ENCODE results near the gene AP3B1. TPM values are rescaled to one million over a fixed set of nuclear protein-coding genes. Genes with fewer than 3 reads are reported as not detected.
"Not testable (repeated sequence)": the region's sequence is repeated elsewhere in the genome, so short reads cannot be mapped to it uniquely, and the experiment has no call there.

The AP3B1 gene
- total RNA-seq, 1 experiment from 2014 or later: 70.5 TPM

- no peak for DNase-seq (ENCODE audit: low spot score)
Measured at GRCh38 chr5:78243091-78243490, 51.4 kb downstream of the AP3B1 start.

- DNase-seq (ENCODE audit: low spot score): no peak
Measured at GRCh38 chr5:78242001-78242400, 52.5 kb downstream of the AP3B1 start.

DNA sequence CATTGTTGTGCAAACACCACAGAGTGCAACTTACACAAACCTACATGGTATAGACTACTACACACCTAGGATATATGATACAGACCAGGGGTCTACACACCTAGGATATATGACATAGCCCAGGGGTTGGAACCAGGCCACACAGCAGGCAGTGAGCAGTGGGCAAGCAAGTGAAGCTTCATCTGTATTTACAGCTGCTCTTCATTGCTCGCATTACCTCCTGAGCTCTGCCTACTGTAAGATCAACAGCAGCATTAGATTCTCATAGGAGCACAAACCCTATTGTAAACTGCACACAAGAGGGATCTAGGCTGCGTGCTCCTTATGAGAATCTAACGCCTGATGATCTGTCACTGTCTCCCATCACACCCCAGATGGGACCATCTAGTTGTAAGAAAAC lies 56.6 kb downstream of the AP3B1 start:
- DNase-seq (ENCODE audit: low spot score): no peak

DNA sequence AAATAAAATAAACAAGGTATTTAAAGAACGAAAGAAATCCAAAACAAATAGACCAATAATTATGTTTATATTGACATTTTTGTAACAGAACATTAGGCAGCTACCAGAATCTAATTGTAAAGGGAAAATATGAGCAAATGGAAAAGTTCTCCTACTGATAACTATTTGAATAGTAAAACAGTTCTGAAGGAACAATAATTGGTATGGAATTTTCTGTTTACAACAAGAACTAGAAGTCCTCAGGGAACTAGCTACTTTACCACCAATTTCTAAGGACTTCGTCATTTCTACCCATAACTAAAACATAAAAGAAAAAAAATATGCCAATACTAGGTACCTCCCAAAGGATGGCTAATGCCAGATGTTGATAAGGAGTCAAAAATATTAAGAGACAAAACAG lies 58.5 kb downstream of the AP3B1 start:
- no peak for DNase-seq (ENCODE audit: low spot score)

GRCh38 chr5:78235289-78235688 lies 59.2 kb downstream of the AP3B1 start:
- DNase-seq (ENCODE audit: low spot score): no peak

DNA sequence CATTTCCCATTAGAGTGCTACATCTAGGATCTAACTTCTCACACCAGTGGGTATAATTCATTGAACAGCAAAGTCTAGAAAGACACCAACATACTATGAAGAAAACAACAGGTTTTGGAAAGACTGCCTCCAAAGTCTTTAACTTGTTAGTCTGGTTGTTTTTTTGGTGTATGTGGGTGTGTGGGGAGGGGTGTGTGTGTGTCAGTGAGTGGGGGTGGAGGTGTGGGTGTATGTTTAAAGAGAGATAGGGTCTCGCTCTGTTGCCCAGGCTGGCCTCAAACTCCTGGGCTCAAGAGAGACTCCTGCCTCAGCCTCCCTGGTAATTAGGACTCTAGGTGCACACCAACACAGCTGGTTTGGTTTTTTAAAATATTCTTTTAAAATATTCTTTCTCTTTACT lies 59.7 kb downstream of the AP3B1 start:
- no peak for DNase-seq (ENCODE audit: low spot score)

GRCh38 chr5:78232163-78232562 lies 62.3 kb downstream of the AP3B1 start:
- no peak for DNase-seq (ENCODE audit: low spot score)

- DNase-seq (ENCODE audit: low spot score): no peak
Measured at GRCh38 chr5:78224358-78224757, 70.1 kb downstream of the AP3B1 start.

- no peak for DNase-seq (ENCODE audit: low spot score)
Measured at GRCh38 chr5:78221964-78222451, 72.5 kb downstream of the AP3B1 start.

DNA sequence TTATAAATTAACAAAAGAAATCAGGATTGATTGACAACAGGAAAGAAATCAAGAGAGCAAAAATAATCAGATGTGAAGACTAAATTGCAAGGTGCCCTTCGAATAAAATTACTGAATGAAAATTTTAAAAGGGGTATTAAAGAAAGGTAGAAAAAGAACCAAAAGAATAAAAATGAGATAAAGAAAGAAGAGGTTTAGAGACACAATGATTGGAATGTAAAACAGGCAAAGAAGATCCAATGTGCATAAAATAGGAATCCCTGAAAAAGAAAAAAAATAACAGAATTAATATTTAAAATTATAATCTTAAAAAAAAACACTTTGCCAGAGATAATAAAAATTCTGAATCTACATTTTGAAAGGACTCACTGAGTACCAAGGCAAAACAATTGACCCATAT lies 73.0 kb downstream of the AP3B1 start:
- no peak for DNase-seq (ENCODE audit: low spot score)

DNA sequence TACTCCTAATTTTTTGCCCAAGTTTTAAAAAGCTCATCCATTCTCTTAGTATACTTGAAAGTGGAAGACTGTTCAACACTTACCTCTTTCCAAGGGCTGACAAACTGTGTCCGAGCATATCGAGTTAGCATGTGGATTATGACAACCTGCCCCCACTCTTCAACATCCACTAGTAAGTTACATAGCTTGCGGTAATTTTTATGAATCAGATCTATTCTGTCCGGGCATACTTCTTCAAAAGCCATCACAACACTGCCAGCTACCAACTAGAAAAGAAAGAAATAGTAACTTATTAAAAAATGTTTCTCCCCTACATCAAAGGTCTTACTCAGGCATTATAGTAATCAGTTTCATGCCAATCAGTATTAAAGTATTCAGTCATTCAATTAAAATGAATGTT lies 78.5 kb downstream of the AP3B1 start:
- no peak for DNase-seq (ENCODE audit: low spot score)

- no peak for DNase-seq (ENCODE audit: low spot score)
Measured at GRCh38 chr5:78215565-78215964, 78.9 kb downstream of the AP3B1 start.

- no peak for DNase-seq (ENCODE audit: low spot score)
Measured at GRCh38 chr5:78213799-78214198, 80.7 kb downstream of the AP3B1 start.

DNA sequence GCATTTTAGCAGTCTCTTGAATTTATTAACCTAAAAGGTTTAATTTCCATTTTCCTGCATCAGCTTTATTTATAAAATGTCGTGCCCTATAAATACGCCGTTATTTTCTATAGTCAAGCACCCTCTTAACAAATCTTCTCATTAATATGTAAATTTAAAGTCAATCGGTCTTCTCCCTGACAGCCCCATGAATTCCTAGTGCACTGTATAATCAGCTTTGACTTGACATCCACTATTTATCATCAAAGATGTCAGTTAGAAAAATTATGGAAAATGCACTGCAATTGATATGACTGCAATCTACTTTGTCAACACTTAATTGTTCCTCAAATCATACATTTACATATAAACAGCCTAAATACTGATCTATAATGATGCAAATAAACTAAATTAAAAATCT lies 83.4 kb downstream of the AP3B1 start:
- no peak for DNase-seq (ENCODE audit: low spot score)

DNA sequence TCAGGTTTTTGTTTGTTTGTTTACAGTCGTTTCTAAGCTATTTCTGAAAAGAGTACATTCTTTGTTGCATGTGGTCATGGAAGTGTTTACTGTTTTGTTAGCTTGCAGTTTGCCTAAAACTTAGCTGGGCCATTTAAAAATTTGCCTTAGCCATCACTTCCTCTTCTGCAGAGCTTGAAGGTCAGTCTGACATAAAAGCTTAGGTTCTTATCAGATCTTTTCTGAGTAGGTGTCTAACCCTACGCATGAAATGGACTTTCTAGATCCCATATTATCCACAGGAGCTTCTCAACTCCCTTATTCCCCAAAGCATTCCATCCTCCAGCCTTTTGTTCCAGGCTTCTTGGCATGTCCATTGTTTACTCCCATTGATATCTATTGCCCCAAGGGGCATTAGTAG lies 90.3 kb downstream of the AP3B1 start:
- no peak for DNase-seq (ENCODE audit: low spot score)

DNA sequence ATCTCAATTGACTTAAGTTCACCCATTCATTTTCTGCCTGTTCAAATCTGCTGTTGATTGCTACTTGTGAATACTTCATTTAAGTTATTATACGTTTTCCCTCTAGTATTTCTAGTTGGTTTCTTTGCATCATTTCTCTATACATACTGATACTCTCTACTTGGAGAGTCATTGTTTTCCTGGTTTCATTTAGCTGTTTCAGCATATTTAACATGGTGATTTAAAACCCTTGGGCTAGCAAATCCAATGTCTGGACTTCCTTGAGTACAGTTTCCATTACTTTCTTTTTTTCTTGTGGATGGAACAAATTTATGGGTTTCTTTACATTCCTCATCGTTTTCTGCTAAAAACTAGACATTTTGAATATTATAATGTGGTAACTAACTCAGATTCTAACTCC lies 90.7 kb downstream of the AP3B1 start:
- DNase-seq (ENCODE audit: low spot score): no peak

- DNase-seq (ENCODE audit: low spot score): no peak
Measured at GRCh38 chr5:78190402-78190801, 104.1 kb downstream of the AP3B1 start.

GRCh38 chr5:78188681-78189080 lies 105.8 kb downstream of the AP3B1 start:
- not testable (repeated sequence) for DNase-seq (ENCODE audit: low spot score)

DNA sequence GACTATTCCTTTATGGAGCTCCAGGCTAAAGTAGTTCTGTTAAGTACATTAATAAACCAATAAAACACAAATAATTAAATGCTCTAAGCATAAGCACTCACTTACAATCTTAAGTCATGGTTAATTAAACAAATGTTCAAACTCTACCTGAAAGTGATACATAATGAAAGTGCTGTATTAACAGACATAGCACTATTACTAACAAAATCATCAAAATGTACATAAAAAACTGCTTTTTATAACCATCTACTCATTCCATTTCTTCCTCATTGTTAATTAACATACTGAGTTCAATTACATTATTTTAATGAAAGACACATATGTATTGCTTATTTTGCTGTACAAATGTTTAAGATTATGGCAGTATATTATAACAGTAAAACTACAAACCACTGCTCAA lies 107.3 kb downstream of the AP3B1 start:
- DNase-seq (ENCODE audit: low spot score): no peak

DNA sequence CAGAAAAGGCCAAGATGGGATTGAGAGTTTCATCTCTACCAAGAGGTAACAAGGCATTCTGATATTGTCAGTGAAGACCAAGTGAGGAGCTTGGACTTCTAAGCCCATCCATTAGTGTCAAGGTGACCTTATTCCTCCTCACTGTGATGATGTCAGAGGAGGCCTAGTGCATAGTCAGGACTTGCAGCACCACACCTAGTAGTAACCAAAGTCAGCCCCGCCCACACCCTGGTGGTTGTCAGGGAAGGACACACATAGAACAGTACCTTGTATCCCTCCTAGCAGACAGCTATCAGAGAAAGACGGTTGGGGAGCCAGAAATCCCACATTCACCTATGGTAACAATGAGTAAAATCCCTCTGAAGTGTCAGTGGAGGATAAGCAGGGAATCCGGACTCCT lies 111.7 kb downstream of the AP3B1 start:
- no peak for DNase-seq (ENCODE audit: low spot score)

- DNase-seq (ENCODE audit: low spot score): no peak
Measured at GRCh38 chr5:78178356-78178755, 116.1 kb downstream of the AP3B1 start.

DNA sequence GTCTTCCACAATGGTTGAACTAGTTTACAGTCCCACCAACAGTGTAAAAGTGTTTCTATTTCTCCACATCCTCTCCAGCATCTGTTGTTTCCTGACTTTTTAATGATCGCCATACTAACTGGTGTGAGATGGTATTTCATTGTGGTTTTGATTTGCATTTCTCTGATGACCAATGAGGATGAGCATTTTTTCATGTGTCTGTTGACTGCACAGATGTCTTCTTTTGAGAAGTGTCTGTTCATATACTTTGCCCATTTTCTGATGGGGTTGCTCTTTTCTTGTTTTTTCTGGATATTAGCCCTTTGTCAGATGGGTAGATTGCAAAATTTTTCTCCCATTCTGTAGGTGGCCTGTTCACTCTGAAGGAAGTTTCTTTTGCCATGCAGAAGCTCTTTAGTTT lies 124.2 kb downstream of the AP3B1 start:
- DNase-seq (ENCODE audit: low spot score): not testable (repeated sequence)

DNA sequence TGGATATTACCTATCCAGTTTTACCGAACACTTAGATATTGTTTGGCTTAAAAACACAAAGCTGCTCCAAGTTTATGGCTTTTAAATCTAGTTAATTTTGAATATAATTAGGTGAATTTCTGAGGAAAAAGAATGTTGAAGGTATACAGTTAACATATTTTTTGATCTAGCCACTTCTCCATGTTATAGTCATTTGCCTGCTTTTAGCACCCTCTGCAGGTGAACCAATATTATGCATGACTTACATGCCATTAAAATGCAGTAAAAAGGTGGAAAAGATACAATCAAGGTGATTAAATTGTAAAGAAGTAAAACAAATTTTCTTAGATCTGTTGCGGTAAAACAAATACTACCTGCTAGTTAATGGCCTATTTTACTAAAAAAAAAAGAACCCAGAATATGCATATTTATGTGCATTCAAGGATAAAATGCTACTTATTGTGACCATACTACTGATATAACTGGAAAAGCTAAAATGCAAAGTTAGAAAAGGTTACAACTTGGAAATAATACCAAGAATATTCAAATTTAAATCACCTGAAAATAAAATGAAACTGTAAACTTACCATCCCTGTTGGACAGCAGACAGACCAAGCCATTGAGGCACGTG lies 132.1 kb downstream of the AP3B1 start:
- DNase-seq (ENCODE audit: low spot score): peak; percentile 31

GRCh38 chr5:78157001-78157400 lies 137.5 kb downstream of the AP3B1 start:
- no peak for DNase-seq (ENCODE audit: low spot score)
